ENCODE results near the gene BCL2.

Gene BCL2

DNA sequence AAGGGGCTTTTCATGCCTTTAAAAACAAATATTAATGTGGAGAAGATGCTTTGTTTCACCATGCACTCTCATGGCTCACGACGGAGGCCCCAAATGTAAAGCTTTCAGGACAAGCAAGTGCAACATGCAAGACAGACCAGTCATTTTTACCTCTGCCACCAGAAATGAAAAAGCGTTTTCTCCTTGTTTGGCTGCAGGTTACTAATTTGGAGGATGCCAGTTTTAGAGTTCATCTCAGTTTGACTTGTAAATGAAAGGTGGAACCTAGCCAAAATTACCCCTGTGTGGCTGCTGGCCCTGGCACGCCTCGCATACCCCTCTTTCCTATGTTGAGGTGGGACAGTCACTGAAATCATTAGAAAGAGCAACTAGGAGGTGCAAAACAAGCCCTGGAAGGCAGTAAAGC, 138.6 kb downstream of the BCL2 start:
- DNase-seq (ENCODE audit: low read depth): no peak

DNA sequence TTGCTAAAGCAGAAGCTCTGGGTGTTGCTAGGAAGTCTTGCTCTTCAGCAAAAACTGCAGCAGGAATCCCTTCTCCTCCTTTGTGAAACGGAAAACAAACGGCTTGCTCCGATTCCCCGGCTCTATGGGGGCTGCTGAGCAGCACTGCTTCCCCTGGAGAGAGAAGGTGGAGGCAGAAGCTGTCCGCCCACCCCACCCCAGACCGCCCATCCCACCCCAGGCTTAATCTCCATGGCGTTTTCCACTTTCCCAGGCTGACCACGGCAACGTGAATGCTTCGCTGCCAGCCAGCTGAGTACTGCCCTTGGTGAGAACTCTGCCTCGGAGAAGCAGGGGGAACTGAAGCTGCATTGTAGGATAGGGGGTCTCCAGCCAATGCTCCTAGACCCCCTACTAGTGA, 139.2 kb downstream of the BCL2 start:
- no peak for DNase-seq (ENCODE audit: low read depth)

DNA sequence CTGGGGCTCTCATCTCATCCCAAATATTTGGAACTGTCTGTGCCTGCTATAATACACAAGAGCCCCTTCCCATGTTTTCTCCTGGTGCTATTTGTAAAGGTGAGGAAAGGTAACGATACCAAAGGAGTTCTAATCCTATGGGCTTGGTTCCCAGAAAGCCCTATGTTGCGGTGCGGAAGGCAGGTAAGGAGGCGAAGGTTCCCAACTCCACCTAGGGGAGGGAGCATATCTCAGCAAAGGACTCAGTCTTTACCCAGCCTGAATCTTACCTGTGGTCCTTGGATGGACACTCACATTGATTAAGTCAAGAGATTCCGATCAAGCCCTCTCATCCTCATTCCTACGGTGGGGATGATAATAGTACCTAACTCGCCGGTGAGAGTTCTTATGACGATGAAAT, 140.1 kb downstream of the BCL2 start:
- no peak for DNase-seq (ENCODE audit: low read depth)

DNA sequence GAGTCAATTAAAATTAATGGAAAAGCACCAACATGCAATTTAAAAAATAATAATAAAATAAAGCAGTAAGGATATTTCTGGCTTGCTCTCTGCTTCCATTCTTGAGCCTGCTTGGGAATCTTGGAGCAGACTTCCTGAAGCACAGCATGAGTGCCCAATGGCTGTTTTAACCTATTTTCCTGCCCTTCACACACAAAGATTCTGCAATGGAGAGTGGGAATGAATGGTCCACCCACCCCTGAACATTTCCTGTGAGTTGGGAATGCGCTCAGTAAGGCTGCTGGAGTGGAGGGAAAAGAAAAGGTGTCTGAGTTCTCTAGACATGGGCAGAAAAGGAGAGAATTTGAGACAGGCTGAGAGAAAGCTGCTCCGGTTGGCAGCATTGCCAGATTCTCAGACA, 140.6 kb downstream of the BCL2 start:
- no peak for DNase-seq (ENCODE audit: low read depth)

DNA sequence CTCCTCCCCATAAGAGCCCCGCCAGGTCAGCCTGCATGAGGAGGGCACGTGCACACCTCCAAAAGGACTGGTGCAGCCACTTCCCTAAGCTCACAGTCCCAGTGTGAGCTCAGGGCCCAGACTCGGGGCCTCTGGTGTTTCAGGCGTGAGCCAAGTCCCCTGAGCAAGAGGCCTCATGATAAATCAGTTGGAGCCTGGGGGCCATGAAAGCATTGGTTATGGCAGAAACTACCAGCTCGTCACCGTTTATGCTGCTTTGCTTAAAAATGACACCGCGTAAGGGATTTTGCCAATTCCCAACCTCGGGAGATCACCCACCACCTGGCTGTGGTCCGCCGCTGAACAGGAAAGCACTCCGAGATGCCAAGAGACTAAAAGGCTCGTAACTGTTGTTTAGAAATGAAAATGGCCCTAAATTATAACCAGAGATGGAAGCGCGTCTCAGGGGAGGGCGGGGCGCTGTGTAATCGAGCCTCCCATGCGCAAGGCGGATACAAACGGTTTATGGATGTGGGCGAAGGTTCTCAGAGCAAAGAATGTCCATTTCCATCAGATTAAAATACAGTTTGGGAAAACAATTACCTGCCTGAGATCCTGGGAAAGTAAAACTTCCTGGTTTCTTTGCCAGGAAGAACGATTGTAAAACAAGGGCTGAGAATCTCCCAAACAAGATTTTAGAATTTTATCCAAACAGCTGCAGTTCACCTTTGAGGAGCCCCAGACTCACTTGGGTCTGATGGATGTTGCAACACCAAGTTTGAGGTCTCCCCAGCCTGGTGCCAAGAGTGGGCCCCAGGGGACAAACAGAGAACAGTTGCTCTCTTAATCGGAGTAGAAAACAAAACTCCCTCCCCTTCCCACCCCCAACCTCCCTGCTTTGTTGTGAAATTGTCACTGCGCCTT, 141.4 kb downstream of the BCL2 start:
- no peak for DNase-seq (ENCODE audit: low read depth)

DNA sequence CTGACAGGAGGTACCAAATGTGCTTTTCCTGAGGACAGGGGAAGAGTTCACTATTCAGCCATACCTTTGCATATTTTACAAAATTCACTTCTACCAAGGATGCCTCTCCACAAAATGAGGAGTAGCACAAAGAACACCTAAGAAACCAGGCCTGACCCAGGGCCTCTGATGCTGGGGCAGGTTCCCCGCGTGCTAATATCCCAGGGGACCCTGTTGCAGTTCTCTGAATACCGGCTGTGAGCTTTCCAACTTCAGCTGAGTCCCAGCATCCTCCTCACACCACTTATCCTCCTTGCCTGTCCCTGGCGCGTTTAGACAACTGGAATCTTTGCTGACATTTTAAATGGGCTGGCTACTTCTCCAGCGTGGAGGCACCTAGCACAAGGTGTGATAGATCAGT, 142.3 kb downstream of the BCL2 start:
- DNase-seq (ENCODE audit: low read depth): no peak

DNA sequence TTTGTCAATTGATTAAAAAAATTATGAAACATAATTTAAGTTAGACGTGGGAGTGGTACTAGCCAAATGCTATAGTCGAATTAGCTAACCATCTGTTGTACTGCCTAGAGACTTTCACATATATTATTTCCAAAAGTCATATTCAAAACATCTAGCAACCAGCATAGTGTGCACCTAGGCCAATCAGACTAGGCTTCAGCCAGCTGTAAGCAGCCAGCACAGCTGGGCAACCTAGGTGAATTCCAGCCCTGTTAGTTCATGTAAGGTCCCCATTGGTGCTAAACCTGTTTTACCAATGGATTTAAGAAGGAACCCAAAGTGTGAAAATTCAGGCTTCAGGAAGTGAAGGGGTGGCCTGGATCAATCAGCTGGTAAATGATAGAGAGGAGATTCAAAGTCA, 144.3 kb downstream of the BCL2 start:
- no peak for DNase-seq (ENCODE audit: low read depth)

DNA sequence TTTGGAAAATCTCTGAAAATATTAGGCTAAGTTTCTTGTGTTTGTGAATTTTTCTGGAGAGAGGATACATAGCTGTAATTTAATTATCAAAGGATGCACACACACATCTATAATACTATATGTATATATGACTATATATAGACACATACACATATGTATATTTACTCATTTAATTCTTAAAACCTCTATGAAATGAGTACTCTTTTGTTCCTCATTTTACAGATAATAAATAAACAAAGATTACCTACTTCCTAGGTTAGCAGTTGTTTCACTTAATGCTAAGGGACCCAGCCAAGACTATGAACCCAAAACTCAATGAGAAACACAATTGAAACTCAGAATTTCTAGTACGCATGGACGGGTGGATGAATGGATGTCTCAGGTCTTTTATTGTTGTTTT, 145.6 kb downstream of the BCL2 start:
- no peak for DNase-seq (ENCODE audit: low read depth)

DNA sequence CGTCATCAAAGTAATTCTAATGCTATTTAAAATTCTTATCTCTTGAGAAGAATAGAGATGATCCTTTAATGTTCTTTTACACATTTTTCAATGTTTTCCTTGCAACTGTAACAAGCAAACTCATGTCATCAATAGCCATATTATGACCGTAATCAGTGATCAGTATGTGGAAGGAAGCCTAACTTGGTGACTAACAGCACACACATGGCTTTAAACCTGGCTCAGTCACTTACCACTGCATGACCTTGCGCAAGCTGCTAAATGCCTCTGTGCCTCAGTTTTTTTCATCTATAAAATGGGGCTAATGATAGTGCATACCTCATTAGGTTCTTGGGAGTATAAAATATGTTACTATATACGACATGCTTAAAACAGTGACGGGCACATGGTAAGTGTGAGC, 149.7 kb downstream of the BCL2 start:
- DNase-seq (ENCODE audit: low read depth): no peak

DNA sequence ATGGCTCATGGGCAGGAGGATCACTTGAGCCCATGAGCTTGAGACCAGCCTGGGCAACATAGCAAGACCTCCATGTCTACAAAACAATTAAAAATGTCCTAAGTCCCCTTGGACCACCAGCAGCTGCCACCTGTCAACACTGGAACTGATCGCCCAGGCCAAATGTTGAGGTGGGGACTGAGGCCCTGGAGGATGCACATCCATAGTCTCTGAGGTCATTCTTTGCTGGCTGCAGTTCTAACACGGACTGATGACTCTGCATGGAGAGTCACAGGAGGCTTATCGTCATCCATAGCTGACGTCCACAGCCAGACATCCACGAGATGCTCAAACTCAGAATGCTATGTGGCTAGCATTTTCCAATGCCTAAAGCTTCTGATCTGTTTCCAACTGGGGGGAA, 151.3 kb downstream of the BCL2 start:
- no peak for DNase-seq (ENCODE audit: low read depth)

DNA sequence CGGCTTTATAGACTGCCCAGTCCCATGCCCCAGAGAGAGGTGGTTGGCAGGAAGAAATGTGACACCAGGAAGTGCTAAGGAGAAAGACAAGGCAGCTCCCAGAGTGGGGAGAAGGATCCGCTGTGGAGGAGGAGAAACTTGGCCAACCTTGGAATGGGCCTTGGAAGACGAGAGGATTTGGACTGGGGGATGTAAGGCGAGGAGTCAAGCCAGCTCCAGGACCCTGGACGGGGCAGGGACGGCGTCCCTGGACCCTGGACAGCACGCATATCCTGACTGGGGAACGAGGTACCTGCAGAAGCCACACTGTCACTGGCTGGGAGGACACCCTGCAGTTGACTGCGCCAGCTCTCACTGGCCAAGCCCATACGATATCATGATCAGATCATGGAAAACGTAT, 153.4 kb downstream of the BCL2 start:
- DNase-seq (ENCODE audit: low read depth): no peak

DNA sequence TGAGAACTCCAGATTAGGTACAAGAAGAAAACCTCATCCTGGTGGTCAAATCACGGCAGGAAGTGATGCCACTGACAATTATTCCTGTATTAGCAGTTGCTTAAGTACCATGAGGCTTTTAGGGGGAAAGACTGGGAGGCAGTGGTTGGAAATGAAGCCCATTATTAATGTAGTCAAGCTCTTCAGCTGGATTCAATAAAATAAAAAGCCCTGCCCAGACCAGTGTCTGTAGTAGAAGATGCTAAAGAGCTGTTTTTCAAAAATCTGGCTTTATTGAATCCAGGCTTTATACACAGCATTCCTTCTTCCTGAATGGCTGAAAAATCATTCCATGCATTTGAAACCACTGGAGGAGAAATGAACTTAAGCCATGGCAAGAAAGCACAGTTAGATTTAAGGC, 155.2 kb downstream of the BCL2 start:
- no peak for DNase-seq (ENCODE audit: low read depth)

DNA sequence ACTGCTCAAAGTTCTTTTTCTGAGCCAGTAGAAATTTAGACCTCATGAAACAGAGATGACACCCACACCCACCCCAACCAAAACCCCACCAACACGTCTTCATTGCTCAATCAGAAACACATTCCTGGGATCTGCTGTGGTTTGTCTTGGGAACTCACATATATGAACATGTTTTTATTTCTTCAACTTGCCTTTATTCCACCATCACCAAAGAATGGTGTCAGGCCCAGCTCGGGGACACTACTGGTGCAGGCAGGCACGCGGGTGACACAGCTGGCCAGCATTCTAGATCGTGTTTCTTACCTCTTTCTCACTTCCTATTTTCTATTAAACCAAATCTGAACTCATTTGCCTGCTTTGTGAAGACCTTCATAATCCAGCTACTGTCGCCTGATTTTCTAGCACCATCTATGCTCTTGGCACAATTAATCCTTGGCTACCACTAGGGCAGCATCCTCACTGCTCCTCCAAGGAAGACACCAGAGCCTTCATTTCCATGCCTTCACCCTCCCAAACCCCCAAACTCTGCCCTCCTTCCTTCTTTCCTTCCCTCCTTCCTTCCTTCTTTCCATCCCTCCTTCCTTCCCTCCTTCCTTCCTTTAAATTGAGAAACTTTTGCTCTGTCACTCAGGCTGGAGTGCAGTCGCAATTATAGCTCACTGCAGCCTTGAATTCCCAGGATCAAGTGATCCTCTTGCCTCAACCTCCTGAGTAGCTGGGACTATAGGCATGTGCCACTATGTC, 157.1 kb downstream of the BCL2 start:
- no peak for DNase-seq (ENCODE audit: low read depth)

DNA sequence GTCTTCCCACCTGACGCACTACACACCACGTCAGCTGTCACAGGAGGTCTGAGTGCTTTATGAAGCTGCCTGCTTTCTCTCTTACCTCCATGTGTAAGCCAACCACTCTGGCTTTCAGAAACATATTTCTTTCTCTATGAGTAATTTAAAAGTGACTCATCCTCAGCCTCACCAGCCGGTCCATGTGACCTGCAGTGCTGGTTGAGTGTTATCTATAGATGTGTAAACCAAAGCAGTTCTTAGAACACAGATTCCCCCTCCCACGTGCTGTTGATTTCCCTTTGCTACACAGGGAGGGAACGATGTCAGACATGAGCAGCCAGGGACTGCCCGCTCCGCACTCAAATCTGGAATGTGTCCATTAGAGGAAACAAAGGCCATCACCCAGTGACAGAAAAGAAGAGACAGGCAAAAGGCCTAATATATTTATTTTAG, 157.8 kb downstream of the BCL2 start:
- peak; percentile 75 for DNase-seq (ENCODE audit: low read depth)

DNA sequence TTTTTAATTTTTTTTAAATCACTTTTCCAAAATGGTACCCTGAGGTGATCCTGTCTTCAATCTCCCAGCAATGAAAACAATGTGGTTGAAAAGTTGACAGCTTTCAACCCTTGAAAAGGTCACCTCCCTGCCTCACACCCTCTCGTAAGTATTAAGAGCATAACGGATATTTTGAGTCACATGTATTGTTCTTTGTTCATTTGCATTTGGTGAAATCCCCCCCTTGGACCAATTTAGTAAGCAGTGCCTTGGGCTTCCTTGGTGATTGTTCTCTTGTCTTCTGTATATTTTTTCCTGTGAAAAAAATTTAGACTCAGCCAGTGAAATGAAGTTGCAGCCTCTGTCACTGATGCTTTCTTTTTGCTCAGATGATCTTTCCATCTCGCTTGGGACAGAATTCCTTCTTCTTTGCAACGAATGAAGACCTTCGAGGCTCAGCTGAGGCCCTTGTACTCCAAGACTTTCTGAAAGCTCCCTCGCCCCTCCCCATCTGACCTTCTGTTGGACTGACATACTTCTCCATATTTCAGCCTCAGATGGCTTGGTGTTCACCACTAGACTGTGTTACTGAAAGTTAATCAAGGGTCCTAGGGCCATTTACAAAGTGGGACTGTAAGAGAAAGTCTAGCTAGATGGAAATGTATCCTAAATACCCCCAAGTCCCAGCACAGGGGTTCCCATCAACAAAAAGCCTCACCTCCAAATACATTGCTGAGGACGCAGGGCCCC, 158.4 kb downstream of the BCL2 start:
- peak; percentile 49 for DNase-seq (ENCODE audit: low read depth)

DNA sequence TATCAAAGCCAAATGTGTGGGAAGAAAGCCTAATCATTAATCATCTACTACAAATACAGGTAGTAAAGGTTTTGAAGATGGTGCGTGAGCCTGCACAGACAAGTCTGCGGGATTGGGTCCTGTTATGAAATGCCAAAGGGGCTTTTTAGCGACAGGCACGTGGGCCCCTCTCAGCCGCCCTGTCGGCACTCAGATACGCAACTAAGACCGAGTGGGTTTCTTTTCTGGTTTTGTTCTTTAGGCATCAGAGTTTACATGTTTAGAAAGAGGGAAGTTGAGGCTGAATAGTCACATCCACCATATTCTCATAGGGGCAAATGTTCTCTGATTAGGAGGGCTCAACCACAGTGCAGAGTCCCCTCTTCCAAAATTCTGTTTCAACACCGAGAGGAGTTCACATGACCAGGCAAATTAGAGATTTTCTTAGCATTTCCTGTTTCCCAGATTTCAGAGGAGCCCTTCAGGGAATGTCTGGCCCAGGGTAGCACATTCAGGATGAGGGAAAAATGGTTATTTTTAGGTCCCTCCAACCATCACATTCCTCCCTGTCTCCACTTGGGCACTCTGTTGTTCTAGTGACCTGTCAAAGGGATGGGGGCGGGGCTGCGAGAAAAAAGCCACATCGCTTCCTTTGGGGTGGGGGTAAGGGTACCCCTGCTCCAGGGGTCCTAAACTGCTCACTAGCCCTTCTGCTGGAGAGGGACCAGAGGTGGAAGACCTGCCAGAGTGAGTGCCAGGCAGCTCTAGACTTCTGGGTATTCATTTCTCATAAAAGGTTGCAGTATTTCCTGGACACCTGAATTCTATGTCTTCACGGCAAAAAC, 159.2 kb downstream of the BCL2 start:
- DNase-seq (ENCODE audit: low read depth): no peak

DNA sequence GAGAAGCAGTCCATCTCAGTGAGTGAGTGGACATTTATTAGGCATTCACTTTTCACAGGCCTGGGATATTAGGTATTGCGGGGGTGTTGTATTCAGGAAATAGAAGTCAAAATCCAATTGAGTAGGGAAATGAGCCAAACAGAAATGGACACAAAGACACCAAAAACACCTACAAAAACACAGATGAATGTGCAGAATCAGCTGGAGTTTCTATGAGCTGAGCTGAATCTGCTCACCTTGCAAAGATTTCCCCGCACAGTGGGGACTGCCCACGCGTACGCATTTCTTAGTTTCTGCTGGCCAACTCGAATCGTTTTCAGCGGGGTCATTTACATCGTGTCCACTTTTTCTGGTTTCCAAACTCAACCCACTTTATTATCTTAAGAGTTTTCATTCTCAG, 160.0 kb downstream of the BCL2 start:
- no peak for DNase-seq (ENCODE audit: low read depth)

DNA sequence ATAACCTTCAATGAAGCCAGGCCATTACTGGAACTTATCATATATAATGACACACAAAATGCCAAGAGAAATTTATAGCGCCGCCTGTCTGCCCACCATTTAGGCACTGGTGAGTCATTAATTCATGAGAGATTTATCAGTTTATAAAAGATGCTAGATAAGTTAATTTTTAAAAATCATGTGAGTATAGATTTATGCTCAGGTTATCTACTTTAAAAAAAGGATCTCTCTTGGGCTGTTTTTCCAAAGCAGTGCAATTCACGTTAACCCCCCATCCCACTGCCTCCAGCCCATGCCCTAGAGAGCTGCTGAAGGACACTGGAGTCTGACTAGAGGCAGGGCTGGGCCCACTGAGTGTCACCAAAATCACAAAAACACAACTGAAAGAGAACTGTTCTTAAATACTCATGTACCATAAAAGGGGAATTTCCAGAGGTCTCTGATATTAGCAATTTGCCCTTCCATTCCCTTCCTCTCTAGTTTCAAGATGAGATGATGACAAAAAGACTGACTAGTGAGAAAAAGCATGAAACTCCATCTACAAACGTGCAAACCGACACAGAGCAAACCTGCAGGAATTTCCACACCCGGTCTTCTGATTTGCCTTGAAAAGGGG, 160.8 kb downstream of the BCL2 start:
- peak; percentile 51 for DNase-seq (ENCODE audit: low read depth)

DNA sequence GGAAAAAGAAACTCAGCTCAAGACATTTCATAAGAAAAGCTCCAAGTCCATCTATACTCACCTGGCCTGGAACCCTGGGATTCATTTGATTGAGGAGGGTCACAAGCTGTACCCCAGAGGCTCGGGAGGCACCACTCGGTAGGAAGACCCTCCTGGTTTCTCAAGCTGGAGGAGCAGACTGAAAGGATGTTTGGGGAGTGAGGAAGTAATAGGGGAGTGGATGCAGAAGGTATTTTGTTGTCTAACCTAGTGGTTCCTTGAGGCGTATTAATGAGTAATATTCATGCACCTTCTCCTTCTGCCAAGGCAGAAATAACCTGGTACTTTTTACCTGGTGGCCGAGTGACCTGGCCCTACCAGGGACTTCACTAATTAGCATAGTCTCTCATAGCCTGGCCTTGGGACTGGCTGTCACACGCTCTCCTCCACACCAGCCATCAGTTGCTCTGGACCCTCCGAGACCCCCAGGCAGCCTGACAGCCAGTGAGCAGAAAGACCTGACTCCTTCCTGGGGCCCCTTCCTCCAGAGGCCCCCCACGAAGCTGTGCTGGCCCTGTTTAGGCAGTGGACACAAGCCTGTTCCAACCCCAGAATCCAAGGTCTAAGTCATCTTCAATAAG, 161.4 kb downstream of the BCL2 start:
- DNase-seq (ENCODE audit: low read depth): no peak

DNA sequence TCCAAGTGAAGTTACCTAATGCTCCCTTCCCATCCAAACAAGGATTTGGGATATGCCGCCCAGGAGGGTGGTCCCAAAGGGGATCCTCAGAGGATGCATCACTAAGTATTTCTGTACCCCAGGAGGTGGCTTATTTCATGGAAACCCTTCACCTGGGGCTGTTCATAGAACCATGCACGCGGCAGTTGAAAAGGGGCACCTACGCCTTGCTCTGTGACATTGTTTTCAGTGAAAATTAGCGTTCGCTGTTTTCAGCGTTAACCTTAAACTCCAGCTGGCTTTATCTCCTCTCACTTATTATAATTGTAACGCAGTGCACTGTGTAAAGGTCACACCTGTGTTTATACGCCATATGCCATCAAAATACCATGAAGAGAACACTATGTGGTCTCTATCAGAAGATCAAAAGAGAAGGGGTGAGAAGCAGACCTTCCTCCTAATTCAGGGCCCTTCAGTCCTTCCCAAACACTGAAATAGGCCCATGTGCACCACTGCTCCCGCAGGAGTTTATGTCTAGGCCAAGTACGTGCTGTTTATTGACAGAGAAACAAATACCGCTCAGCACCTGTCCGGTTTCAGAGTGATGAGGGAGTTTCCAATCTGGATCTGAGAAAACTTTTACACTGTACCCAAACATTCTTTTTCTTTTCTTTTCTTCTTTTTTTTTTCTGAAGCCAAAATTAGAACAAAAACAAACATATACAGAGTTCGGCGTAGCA, 162.1 kb downstream of the BCL2 start:
- DNase-seq (ENCODE audit: low read depth): no peak

Measured in activated T-cell treated with anti-CD3 and anti-CD28 coated beads for 24 hours (primary cell).